ENCODE measurements around the gene RPRD1A. TPM values are rescaled to one million over a fixed set of nuclear protein-coding genes. Genes with fewer than 3 reads are reported as not detected.

RPRD1A gene, protein sequence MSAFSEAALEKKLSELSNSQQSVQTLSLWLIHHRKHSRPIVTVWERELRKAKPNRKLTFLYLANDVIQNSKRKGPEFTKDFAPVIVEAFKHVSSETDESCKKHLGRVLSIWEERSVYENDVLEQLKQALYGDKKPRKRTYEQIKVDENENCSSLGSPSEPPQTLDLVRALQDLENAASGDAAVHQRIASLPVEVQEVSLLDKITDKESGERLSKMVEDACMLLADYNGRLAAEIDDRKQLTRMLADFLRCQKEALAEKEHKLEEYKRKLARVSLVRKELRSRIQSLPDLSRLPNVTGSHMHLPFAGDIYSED
- total RNA-seq = 45.0 and 50.5 TPM in 2 replicates

DNA sequence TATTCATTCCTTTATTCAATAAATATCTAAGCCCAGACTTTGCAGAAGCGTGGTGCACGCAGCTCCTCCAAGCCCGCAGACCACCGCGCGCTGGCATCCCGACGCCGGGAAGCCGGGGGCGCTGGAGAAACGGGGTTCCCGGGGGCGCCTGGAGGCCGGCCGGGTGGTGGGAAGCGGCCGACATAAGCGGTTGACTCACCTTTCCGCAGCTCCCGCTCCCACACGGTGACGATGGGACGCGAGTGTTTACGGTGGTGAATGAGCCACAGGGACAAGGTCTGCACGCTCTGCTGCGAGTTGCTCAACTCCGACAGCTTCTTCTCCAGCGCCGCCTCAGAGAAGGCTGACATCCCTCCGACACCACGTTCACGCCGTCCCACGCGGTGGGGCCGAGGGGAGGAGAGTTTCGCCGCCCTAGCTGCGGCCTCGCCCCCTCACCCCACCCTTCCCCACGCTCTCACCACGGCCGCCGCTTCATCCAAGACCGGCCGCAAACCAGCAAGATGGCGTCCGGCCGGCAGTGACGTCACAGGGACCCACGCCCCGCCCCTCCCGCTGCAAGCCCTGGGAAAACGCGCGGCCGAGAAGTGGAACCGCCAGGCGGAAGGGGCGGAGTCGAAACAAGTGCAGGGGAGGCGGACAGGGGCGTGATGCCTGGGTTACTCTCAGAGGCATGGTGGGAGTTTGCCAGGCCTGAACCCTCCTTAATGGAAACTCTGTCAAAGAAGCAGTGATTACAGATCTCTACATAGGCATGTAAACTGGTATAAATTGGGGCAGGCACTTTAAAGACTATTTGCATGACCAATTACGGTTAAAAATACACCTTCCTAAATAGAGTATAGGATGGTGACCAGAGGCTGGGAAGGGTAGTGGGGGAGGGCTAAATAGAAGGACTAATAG, at the start of gene RPRD1A:
TSS of gene RPRD1A (minus strand) at position 505 of the 903 bp plus-strand sequence. CDS start at position 350, 155 bp downstream.

DNA sequence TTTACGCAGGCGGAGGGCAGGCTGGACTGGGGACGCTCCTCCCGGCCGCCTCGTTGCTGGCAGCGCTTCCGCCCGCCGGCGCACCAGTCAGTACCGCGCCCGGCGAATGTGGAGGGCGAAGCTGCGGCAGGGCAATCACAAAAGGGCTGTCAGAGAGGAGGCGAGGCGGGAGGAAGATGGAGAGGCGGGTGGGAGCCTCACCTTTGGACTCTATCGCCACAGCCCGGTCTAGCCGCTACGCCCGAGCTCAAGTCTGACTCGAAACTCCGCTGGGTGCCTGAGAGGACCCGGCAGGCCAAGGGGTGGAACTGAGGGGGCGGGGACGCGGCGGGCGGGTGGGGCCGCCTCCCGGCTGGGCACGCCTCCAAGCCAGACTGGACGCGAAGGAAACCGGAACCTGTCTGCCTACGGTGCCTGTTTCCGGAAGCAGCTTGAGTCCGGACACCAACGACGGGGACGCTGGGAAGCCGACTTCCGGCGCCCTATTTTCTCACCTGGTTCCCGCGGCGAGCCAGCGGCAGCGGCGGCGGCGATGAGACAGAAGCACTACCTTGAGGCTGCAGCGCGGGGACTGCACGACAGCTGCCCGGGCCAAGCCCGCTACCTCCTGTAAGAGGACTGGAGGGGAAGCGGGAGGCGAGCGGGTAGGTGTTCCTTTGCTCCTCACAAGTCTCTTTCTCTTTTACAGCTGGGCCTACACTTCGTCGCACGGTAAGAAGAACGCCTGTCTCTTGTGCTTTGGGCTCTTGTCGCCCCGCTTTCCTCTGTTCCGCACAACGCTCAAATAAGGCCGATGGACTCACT, 95.0 kb downstream of the RPRD1A start, which contains the start of gene RMP24:
TSS of gene RMP24 (plus strand) at position 483 of the 804 bp plus-strand sequence.

Other genes starting within 250 kb of the RPRD1A start
- 37.8 and 46.3 TPM in 2 replicates for gene SLC39A6, start 61.8 kb upstream of the RPRD1A start, total RNA-seq
- gene ELP2, start 62.3 kb upstream of the RPRD1A start, total RNA-seq = 60.4 and 66.3 TPM in 2 replicates
- 1.2 and 1.7 TPM in 2 replicates for gene MOCOS, start 119.9 kb upstream of the RPRD1A start, total RNA-seq
- gene FHOD3, start 230.2 kb upstream of the RPRD1A start, total RNA-seq = under 0.01 and 0.29 TPM in 2 replicates

Data from myometrial cell (primary cell).